Neuronal stem cell (in vitro differentiated cells): ENCODE results near the gene PRUNE1.

Experiments used
- DNase-seq: peaks from one replicate; pipeline ENCODE4 v3.0.0-alpha.2; 2013; ENCODE audit warnings: low spot score
- H2AFZ ChIP-seq: one replicate; pipeline ENCODE4 v1.6.1; 2013; ENCODE audit warnings: mild to moderate bottlenecking, low read length, inconsistent platforms
- H2AK5ac ChIP-seq: 2 replicates; pipeline ENCODE4 v1.6.1; 2013; ENCODE audit warnings: low read depth, mild to moderate bottlenecking, inconsistent platforms, low read length, moderate library complexity, mixed read lengths
- H2BK120ac ChIP-seq: 2 replicates; pipeline ENCODE4 v1.6.1; 2013; ENCODE audit warnings: low read depth, mild to moderate bottlenecking, inconsistent platforms, low read length, moderate library complexity, mixed read lengths
- H2BK12ac ChIP-seq: one replicate; pipeline ENCODE4 v1.6.1; 2013; ENCODE audit warnings: low read length, inconsistent platforms
- H2BK15ac ChIP-seq: 2 replicates; pipeline ENCODE4 v1.6.1; 2013; ENCODE audit warnings: mild to moderate bottlenecking, low read length, inconsistent platforms, mixed read lengths
- H2BK5ac ChIP-seq: one replicate; pipeline ENCODE4 v1.6.1; 2013; ENCODE audit warnings: inconsistent platforms, mild to moderate bottlenecking, low read length, moderate library complexity
- H3K14ac ChIP-seq: one replicate; pipeline ENCODE4 v1.6.1; 2013; ENCODE audit warnings: low read length, inconsistent platforms
- H3K18ac ChIP-seq: 2 replicates; pipeline ENCODE4 v1.6.1; 2013; ENCODE audit warnings: low read length, inconsistent platforms
- H3K23ac ChIP-seq: 2 replicates; pipeline ENCODE4 v1.6.1; 2013; ENCODE audit warnings: low read depth, mild to moderate bottlenecking, mixed read lengths, low read length, inconsistent platforms; ENCODE audit not compliant: poor library complexity
- H3K27ac ChIP-seq: replicated peaks from 3 replicates; pipeline ENCODE4 v1.5.1; 2013; ENCODE audit warnings: low read length, inconsistent platforms
- H3K27me3 ChIP-seq, 3 experiments: 2 replicates each; pipeline ENCODE4 v1.6.1; 2013; ENCODE audit warnings: low read length in 3 of 3, mild to moderate bottlenecking in 2 of 3, inconsistent platforms in 1 of 3, low read depth in 1 of 3, mixed read lengths in 1 of 3, moderate library complexity in 1 of 3; ENCODE audit not compliant: control insufficient read depth in 3 of 3, insufficient read depth in 3 of 3
- H3K36me3 ChIP-seq, 2 donors: replicated peaks in 1 of 2; 2 replicates each; pipeline ENCODE4 v1.6.1; 2013; ENCODE audit warnings: low read length in 2 of 2; ENCODE audit not compliant: control insufficient read depth in 2 of 2, insufficient read depth in 2 of 2
- H3K4ac ChIP-seq: 2 replicates; pipeline ENCODE4 v1.6.1; 2013; ENCODE audit warnings: inconsistent platforms, mild to moderate bottlenecking, low read length, moderate library complexity
- H3K4me1 ChIP-seq, 2 donors: 1 replicate in 1 of 2; 2 replicates in 1 of 2; pipeline ENCODE4 v1.6.1; 2013; ENCODE audit warnings: low read length in 2 of 2, low read depth in 1 of 2; ENCODE audit not compliant: control insufficient read depth in 2 of 2, insufficient read depth in 1 of 2
- H3K4me2 ChIP-seq: one replicate; pipeline ENCODE4 v1.6.1; 2013; ENCODE audit warnings: mild to moderate bottlenecking, low read length, inconsistent platforms; ENCODE audit not compliant: insufficient read depth, poor library complexity, severe bottlenecking
- H3K4me3 ChIP-seq, 2 donors: 2 replicates each; pipeline ENCODE4 v1.5.1; 2013; ENCODE audit warnings: low read length in 2 of 2, mild to moderate bottlenecking in 2 of 2, inconsistent platforms in 1 of 2, moderate library complexity in 1 of 2
- H3K79me1 ChIP-seq: one replicate; pipeline ENCODE4 v1.6.1; 2013; ENCODE audit warnings: low read depth, mild to moderate bottlenecking, inconsistent platforms, low read length, moderate library complexity
- H3K9ac ChIP-seq: one replicate; pipeline ENCODE4 v1.6.1; 2013; ENCODE audit warnings: mild to moderate bottlenecking, low read depth, low read length, inconsistent platforms; ENCODE audit not compliant: poor library complexity
- H3K9me3 ChIP-seq, 2 donors: replicated peaks in 1 of 2; 2 replicates each; pipeline versions ENCODE3 to v1.6.1; 2013; ENCODE audit warnings: low read length in 2 of 2, mild to moderate bottlenecking in 2 of 2, inconsistent platforms in 1 of 2, low read depth in 1 of 2, mixed read lengths in 1 of 2, moderate library complexity in 1 of 2; ENCODE audit not compliant: control insufficient read depth in 2 of 2, insufficient read depth in 1 of 2
- H4K8ac ChIP-seq: one replicate; pipeline ENCODE4 v1.6.1; 2013; ENCODE audit warnings: low read depth, mild to moderate bottlenecking, inconsistent platforms, low read length, moderate library complexity
- H4K91ac ChIP-seq: one replicate; pipeline ENCODE4 v1.6.1; 2013; ENCODE audit warnings: low read length, low read depth, mild to moderate bottlenecking, inconsistent platforms; ENCODE audit not compliant: poor library complexity
- WGBS, 2 donors: extraction: QIAGEN DNeasy Blood & Tissue Kit; methylation state at CpG; one replicate each; pipeline ENCODE4 v1.1.7; 2013; ENCODE audit warnings: missing lambda C conversion rate in 2 of 2, mixed read lengths in 1 of 2; ENCODE audit not compliant: insufficient read length in 2 of 2, insufficient replicate concordance in 1 of 2; ENCODE audit errors: extremely low coverage in 2 of 2; 5-methylcytosine and 5-hydroxymethylcytosine counted together

The PRUNE1 gene

DNA sequence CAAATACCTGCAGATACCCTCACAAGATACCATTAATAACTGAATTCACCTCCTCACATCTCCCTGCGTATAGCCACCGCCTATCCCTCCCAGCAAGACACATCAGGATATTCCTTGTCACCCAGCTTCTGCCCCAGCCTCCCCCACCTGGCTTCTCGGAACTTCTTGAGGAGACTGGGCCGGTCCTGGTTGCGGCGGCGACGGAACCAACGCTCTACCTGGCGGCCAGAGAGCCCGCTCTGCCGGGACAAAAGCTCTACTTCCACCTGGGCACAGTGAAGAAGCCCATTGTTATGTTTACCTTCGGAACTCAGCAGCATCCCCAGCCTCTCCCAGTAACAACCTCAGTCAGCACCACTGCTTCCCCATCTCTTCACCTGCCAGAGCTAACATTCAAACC, 40.3 kb upstream of the PRUNE1 start:
- Histone ChIP-seq H3K9me3 (no peaks in the 10 kb centered on the region), H3K23ac (no peak overlapping the region), H2BK15ac (no peak overlapping the region), H3K9ac (no peak overlapping the region), H3K4ac (no peak overlapping the region), H3K18ac (no peak overlapping the region), H2AK5ac (no peak overlapping the region), H3K36me3 (peaks cover 48 to 72% of the 10 kb centered on the region in 2 donors), H2BK12ac (no peak overlapping the region), H2BK120ac (no peak overlapping the region), H3K4me2 (no peak overlapping the region), H4K91ac (no peak overlapping the region), H3K4me3 (no peak overlapping the region), H3K14ac (no peak overlapping the region), H3K4me1 (peaks cover 25 to 26% of the 10 kb centered on the region in 2 donors), H2AFZ (no peak overlapping the region), H3K27ac (no peak overlapping the region), H3K27me3 (no peaks in the 10 kb centered on the region), H2BK5ac (no peak overlapping the region), H4K8ac (no peak overlapping the region), H3K79me1 (peaks cover 6% of the 10 kb centered on the region)
- DNase-seq = no peak
- no CpG with 5 or more reads among the region's 13 CpGs for WGBS, 2 donors

DNA sequence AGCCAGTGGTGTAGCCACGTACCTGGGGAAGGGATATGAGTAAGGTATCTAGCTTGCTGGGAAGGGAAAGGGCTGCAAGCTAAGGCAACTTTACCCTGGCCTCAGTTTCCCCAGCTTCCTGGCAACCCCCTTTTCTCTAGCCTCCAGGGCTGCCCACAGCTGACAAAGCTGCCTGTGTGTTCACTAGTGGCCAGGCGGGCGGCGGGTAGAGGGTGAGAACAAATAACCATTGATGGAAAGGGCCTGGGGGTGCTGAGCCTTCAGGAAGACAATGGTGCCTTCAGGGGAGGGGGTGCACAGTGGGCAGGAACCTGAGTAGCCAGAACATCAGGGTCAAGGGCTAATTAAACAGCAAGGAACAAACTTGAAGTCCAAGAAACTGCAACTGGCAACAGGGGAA, 39.8 kb upstream of the PRUNE1 start:
- Histone ChIP-seq H3K4ac (no peak overlapping the region), H3K9me3 (no peaks in the 10 kb centered on the region), H3K27ac (no peak overlapping the region), H3K23ac (no peak overlapping the region), H4K8ac (no peak overlapping the region), H2BK15ac (no peak overlapping the region), H3K27me3 (no peaks in the 10 kb centered on the region), H3K9ac (no peak overlapping the region), H3K14ac (no peak overlapping the region), H2BK120ac (no peak overlapping the region), H3K4me3 (no peak overlapping the region), H3K4me2 (no peak overlapping the region), H2AFZ (no peak overlapping the region), H2BK12ac (no peak overlapping the region), H3K4me1 (peaks cover 30 to 31% of the 10 kb centered on the region in 2 donors), H3K18ac (no peak overlapping the region), H2AK5ac (no peak overlapping the region), H3K79me1 (peaks cover 8% of the 10 kb centered on the region), H3K36me3 (peaks cover 44 to 67% of the 10 kb centered on the region in 2 donors), H2BK5ac (no peak overlapping the region), H4K91ac (no peak overlapping the region)
- no CpG with 5 or more reads among the region's 4 CpGs for WGBS, 2 donors
- no peak for DNase-seq

DNA sequence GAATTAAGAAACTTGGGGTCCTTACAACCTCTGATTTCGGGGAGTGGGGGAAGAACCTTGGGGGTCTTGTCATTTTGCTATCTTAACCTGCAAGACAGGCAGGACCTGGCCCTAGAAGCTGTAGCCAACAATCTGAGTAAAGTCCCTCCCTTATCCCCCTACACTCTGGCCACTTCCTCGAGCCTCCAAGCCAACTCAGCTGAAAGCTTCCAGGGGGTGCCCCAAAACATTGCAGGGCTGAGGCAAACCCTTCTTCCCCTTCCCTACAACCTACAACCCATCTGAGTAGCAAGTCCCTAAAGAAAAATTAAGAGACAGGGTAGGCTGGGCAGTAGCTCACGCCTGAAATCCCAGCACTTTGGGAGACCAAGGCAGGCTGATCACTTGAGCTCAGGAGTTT, 38.6 kb upstream of the PRUNE1 start:
- H3K79me1 ChIP-seq = peaks cover 9% of the 10 kb centered on the region
- H3K36me3 ChIP-seq = peaks cover 35 to 55% of the 10 kb centered on the region in 2 donors
- H2AFZ ChIP-seq = no peak overlapping the region
- H3K23ac ChIP-seq = no peak overlapping the region
- no peak overlapping the region for H3K18ac ChIP-seq
- H3K27me3 ChIP-seq = no peaks in the 10 kb centered on the region
- H2BK12ac ChIP-seq = no peak overlapping the region
- DNase-seq = no peak
- no peak overlapping the region for H3K27ac ChIP-seq
- H4K8ac ChIP-seq = no peak overlapping the region
- no peak overlapping the region for H4K91ac ChIP-seq
- no peak overlapping the region for H2BK5ac ChIP-seq
- no peaks in the 10 kb centered on the region for H3K9me3 ChIP-seq
- no peak overlapping the region for H3K9ac ChIP-seq
- no peak overlapping the region for H3K4me3 ChIP-seq
- H3K4me1 ChIP-seq = peaks cover 31 to 33% of the 10 kb centered on the region in 2 donors
- no peak overlapping the region for H3K14ac ChIP-seq
- no peak overlapping the region for H3K4ac ChIP-seq
- no peak overlapping the region for H2BK15ac ChIP-seq
- no peak overlapping the region for H2BK120ac ChIP-seq
- WGBS, 2 donors = no CpG with 5 or more reads among the region's 3 CpGs
- no peak overlapping the region for H2AK5ac ChIP-seq
- no peak overlapping the region for H3K4me2 ChIP-seq

DNA sequence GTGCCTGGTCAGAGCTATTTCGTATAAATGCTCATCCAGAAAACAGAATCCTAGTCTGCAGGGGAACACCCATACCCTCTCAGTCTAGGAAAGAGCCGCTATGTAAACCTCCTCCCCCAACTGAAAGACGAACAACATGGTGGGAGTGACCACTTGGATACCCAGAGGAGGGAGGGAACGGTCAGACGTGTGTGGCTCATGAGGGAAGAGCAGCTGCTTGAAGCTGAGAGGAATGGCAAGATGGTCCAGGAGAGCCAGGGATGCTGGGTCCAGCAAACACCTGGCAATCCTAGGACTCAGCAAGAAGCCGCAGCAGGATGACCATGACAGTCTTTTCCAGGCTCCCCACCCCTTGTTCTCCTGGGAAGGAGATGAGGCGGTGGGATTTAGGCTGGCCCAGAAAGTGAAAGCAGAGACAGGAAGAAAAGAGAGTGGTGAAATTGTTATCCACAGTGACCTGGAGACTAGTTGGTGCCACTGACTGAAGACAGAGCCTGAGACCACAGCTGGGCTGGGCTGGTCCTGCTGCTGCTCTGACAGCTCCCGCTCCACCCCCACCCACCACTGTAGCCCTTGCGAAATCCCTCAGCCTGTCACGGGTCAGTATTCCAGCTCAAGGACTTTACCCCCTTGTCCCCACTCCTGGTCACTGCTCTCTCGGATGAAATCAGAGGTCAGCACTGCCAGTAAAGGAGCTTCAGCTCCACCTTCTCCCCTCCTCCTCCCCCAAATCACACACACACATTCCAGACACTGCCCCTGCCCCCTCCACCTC, 37.3 kb upstream of the PRUNE1 start:
- no CpG with 5 or more reads among the region's 11 CpGs for WGBS, 2 donors
- peaks cover 9% of the 10 kb centered on the region for H3K79me1 ChIP-seq

More for the DNA sequence above, 37.3 kb upstream of the PRUNE1 start:
- Histone ChIP-seq H3K4ac (no peak overlapping the region), H2BK5ac (no peak overlapping the region), H3K18ac (no peak overlapping the region), H3K27me3 (no peaks in the 10 kb centered on the region), H2BK12ac (no peak overlapping the region), H3K9ac (peak overlapping the region; percentile 39), H2AFZ (no peak overlapping the region), H3K4me1 (peaks cover 31 to 33% of the 10 kb centered on the region in 2 donors), H3K14ac (no peak overlapping the region), H4K8ac (no peak overlapping the region), H2BK15ac (no peak overlapping the region), H3K9me3 (no peaks in the 10 kb centered on the region), H2BK120ac (no peak overlapping the region), H4K91ac (no peak overlapping the region), H3K23ac (no peak overlapping the region), H3K36me3 (peaks cover 27 to 41% of the 10 kb centered on the region in 2 donors), H2AK5ac (no peak overlapping the region), H3K4me3 (peak overlapping the region in 1 of 2 donors; percentile 35), H3K27ac (peak overlapping the region; percentile 63), H3K4me2 (peak overlapping the region; percentile 20)
- DNase-seq = no peak
